OCI-LY7 (cell line): Measurements from ENCODE around the gene DCTN3.
A peak's percentile ranks its signal among the peaks of the same experiment; 100 is the strongest.

Experiments used
- EZH2phosphoT487 ChIP-seq: fragments of 200-600 bp; sonication (generic); IDR thresholded peaks from 2 replicates; pipeline ENCODE4 v1.6.1; 2018; ENCODE audit warnings: low read depth, borderline replicate concordance, mild to moderate bottlenecking, mixed run types, antibody characterized with exemption, low read length, moderate library complexity, mixed read lengths
- TF ChIP-seq, protein P1 (sequence below): fragments of 200-600 bp; sonication (generic); conservative IDR thresholded peaks from 2 replicates; pipeline ENCODE4 v1.5.1; 2014; ENCODE audit warnings: mild to moderate bottlenecking, antibody characterized with exemption, low read length, moderate library complexity, mixed read lengths

- TF ChIP-seq, protein P1, sequence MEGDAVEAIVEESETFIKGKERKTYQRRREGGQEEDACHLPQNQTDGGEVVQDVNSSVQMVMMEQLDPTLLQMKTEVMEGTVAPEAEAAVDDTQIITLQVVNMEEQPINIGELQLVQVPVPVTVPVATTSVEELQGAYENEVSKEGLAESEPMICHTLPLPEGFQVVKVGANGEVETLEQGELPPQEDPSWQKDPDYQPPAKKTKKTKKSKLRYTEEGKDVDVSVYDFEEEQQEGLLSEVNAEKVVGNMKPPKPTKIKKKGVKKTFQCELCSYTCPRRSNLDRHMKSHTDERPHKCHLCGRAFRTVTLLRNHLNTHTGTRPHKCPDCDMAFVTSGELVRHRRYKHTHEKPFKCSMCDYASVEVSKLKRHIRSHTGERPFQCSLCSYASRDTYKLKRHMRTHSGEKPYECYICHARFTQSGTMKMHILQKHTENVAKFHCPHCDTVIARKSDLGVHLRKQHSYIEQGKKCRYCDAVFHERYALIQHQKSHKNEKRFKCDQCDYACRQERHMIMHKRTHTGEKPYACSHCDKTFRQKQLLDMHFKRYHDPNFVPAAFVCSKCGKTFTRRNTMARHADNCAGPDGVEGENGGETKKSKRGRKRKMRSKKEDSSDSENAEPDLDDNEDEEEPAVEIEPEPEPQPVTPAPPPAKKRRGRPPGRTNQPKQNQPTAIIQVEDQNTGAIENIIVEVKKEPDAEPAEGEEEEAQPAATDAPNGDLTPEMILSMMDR: peak; percentile 5; the same call in 1 of the 2 replicates
- no peak for TF ChIP-seq EZH2phosphoT487
These were observed 26.7 kb upstream of the DCTN3 start for GRCh38 chr9:34647084-34647403.
